RKO (cell line): ENCODE measurements around the gene FAM78B.

ENCODE experiments used
- DNase-seq: peaks from one replicate; pipeline ENCODE4 v3.0.0-alpha.2; 2016; ENCODE audit warnings: low spot score

The FAM78B gene

DNA sequence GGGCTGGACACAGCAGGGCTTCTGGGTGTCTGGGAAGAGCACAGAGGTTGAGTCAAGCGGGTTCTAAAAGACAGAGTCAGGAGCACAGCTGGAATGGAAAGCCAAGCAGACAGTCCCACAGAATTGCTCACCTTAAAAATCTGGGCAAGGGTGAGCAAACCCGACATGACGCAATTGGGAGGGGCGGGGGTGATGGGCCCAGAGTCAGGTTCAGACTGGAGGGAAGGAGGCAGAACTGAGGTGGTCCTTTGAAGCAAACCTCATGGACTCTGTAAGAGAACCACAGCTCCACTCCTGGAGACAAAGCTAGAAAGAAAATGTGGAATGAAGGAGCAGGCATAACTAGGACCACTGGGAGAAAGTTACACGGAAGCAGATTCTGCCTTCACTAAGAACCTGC lies 49.0 kb downstream of the FAM78B start:
- DNase-seq = no peak

DNA sequence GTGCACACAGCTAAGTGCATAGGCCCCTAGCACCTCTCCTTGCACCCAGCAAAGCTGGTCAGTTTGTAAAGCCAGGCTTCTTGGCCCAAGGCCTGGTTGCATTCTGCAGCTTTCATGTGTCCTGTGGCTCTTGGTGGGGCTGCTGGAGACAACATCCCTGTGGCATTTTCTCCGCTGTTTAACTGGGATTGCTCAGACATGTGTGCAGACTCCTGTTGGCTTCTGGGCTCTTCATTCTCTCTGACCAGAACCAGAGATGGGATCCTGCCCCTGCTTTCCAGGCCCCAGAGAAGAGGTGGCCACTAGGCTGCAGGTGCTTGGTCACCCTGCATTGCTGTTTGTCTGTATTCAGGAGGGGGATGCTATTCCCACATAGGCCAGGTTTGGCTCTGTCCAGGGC lies 50.8 kb downstream of the FAM78B start:
- DNase-seq = no peak

DNA sequence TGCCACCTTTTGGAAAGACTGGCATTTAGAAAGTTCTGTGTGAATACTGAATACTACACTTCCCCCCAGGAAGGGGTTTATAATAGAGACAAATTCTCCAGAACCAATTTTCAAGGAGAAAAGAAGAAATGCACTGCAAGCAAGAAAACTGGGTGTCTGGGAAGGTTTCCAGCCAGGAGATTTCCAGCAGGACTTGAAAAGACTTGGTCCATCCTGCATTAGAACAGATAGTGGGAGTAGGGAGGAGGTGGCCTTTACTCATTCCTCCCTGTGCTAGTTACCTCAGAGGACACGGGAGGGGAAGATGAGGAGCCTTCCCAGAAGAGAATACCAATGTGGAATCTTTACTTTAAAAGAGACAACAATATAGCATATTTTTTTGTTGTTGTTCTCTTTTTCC lies 52.4 kb downstream of the FAM78B start:
- no peak for DNase-seq

DNA sequence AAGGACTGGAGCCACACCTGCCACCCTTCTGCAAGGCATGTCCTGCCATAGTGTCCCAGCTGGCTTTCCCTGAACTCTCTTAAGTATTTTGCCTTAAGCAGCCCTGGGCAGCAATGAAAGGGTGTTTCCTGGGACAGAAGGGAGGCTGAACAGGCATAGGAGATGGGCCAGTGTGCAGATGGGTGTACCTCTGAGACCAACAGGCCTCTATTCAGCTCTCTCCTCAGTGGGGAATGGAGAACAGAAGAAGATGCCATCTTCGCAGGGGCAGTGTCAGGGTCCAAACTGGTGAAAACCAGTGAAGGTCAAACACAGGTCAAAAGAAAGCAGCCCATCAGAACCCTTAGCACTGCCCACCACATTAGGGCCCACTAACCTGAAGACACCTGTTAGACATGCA lies 53.2 kb downstream of the FAM78B start:
- no peak for DNase-seq

DNA sequence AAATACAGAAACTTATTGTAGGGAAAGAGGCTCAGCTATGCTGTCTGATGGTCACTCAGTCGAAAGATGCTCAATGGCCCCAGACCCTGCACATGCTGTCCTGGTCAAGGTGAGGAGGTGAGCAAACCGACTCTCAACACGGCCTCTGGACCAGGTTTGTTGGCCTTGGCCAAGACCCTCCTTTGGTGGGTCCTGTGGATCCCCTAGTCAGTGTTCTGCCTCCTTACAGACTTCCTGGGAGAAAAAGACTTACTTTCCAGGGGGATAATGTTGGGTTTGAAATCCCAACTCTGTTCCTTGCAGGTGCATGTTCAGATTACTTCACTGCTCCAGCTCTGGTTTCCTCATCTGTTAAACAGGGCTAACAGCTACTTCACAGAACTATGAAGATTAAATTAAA lies 53.8 kb downstream of the FAM78B start:
- no peak for DNase-seq

DNA sequence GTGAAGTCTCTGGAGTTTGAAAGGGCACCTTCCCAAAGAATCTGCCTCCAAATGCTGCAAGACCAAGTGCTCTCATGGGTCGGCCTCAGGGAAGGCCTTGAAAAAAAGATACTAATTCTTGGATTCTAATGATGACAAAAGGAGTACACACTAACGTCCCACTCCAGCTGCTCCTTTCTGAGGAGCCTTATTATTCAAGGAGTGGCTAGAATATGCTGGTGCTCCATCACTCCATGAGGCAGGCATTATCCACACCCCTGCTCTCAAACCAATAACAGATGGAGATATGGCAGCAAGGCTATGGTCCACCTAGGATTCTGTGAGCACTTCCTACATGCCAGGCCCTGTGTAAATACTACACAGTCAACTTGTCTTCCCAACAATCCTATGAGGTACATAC lies 54.4 kb downstream of the FAM78B start:
- no peak for DNase-seq

DNA sequence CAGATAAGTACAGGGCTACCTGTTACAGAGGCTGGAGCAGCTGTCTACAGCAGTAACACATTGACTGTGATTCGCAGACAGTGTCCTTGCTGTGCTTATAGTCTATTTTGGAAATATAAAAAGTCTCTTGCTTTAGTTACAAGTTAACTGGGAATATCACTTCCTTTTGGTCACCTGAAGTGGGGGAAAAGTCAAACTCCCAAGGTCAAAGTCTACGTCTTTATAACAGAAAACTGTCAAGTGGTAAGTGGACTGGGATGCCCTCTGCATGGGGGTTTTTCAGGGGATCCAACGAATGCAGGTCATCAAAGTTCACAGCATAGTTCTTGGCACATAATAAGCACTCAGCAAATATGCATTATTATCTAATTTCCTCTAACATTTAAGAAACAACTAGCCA lies 55.4 kb downstream of the FAM78B start:
- DNase-seq = no peak

DNA sequence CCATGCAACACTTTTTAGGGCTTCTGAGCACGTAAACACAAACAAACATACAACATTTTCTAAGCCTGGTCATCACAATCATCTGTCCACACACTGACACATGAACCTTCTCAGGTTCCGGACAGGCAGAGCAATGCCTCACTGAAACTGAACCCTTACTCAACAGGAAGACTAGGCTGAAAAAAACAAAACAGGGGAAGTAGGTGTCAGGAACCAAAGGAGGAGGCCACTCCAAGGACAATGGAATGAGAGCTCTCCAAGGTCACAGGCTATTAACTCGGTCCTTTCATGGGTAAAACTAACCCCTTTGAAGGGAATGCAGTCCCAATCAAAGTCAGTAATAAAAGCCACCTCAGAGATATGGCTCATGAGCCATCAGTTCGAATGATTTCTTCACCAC lies 76.6 kb downstream of the FAM78B start:
- DNase-seq = no peak

DNA sequence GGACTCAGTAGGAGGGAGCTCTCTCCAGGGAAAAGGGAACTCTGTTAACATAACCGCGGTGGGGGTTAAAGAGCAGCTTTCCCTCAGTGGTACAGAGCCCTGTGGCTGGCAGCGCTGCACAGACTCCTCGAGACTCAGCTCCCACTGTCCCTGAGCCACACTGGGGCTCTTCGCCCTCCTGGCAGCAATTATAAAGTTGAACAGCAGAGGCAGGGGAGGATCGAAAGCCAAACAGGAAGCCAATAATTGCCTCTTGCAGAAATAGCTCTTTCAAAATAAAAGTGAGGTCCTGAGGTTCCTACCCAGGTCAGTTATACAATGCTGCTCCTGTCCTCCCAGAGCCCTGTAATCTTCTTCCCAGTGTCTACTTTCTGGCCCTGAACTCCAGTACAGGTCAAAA lies 77.0 kb downstream of the FAM78B start:
- DNase-seq = no peak

DNA sequence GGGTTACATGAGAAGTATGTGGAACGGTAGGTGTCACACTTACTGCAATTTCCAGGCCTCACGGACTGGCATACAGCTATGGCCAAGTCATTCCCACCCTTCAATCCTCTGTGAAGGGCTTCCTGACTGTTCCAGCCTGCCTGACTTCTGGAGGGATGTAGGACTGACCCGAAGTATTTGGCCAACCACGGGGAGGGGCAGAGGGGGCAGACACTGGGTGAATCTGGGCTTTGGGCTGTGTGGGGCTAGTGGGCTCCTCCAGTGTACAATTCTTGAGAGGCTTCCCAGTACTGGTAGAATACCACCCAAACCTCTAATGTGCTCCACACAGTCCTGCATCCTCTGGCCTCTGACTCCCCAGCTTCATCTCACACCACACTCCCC lies 78.2 kb downstream of the FAM78B start:
- DNase-seq = no peak

DNA sequence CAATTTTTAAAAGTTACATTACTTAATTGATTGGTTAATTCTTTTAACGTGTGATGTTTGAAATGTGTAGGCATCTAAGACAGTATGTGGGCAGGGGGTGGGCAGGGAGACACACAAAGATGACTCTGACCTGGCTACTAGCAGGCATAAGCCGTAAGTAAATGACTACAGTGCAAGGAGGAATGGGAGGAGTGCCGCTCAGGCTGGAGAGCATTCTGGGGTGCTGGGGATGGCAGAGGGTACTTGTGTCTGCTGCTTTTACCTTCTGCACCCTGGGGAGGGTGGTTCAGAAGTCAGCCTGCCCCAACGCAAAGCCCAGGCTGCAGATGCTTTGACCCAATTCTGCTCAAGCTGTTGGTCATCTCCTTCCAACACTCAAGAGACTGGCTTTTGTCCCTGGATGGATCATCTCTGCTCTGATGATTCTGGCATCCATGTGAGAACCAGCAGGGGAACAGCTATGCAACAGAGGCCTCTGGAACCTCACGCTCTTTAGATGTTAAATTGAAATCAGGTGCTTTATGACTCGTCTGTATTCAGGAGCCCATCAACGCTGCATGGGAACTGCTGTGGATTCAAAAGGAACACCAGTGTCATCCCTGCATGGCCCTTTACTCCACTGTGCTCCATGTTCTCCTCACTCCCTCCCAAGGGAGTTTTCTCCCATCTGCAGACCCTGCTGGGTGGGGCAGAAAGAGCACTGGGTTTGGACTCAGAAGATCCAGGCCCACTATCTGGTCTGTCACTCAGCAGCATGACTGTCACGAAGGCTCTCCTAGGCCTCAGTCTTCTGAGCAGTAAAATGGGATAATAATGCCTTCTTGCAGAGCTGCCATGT lies 78.8 kb downstream of the FAM78B start:
- no peak for DNase-seq

DNA sequence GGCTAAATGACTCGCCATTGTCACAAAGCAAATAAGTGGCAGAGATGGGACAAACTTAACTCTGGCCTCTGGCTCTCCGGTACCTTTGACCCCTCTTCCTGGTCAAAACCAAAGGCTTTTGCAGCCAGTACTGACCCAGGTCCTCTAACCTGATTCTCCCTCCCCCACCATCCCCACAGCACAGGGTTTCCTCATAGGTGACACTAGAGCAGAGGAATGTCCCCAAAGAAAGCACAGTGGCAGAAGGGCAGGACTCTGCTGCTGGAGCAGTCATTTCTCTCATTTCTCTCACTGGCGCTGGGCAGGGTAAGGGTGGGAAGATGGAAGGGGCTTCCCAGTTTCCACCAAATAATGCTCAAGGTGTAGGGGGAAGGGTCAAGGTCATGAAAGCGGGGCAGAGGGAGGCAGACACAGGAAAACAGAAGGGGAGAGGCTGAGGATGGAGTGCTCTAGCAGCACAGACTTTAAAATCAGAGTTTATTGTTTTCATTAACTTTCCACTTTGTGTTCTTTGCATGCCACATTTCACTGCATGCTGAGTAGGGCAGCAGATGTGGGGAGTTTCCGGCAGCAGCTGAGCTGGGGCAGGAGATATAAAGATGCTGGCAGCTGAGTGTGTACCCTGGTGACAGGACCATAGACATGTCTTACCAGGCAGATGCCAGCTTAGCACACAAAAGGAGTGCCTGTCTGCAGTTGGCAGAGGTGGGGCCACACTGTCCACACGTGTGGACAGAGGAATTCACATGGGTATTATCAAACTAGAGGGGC lies 80.5 kb downstream of the FAM78B start:
- no peak for DNase-seq

DNA sequence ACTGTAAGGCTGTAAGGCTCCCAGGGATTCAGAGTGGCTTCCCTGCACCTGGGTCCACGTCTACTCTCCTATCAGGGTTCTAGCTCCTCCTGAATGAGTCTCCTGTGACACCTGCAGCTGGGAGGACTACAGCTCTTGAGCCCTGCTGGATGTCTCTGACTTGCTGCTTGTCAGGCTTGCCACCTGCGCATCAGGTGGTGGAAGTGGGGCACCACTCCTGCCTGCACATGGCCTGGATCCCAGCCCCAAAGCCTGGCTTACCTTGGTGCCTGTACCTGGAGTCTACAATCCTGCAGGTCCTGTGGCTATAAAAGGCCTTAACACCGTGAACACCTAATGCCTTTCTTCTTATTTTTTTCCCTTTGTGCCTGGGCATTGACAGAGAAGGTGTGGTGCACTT lies 82.2 kb downstream of the FAM78B start:
- DNase-seq = no peak

DNA sequence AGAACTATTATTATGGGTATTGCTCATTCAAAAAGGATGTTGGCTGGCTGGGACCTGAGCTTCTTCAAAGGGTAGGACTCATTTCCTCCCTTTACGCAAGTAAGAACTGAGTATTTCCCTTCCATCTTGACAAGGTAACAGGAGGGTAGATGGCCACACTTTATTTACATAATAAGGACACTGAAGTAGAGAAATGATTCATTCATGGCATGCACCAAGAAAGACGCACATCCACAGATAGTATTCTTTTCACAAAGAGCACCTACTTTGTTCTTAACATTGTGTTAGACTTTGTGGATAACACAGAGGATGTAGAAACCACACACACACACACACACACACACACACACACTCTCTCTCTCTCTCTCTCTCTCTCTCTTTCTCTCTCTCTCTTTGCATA lies 82.9 kb downstream of the FAM78B start:
- DNase-seq = no peak

DNA sequence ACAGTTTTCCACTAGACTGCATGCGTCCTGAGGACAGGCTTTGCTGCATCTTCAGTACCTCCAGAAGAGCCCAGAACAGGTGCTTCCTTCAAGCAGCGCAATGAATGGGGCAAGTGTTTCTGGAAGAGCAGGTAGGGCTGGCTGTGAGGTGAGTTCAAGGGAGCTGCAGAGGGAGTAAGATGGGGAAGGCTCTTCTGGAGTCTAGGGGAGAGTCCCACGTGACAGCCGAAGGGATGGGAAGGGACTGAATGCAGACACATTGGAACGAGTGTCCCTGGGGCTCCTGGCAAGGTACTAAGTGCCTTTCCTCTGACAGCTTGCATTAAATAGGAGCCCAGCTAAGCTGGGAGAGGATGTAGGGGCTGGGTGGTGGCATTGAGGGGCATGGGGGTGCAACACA lies 84.2 kb downstream of the FAM78B start:
- DNase-seq = no peak

DNA sequence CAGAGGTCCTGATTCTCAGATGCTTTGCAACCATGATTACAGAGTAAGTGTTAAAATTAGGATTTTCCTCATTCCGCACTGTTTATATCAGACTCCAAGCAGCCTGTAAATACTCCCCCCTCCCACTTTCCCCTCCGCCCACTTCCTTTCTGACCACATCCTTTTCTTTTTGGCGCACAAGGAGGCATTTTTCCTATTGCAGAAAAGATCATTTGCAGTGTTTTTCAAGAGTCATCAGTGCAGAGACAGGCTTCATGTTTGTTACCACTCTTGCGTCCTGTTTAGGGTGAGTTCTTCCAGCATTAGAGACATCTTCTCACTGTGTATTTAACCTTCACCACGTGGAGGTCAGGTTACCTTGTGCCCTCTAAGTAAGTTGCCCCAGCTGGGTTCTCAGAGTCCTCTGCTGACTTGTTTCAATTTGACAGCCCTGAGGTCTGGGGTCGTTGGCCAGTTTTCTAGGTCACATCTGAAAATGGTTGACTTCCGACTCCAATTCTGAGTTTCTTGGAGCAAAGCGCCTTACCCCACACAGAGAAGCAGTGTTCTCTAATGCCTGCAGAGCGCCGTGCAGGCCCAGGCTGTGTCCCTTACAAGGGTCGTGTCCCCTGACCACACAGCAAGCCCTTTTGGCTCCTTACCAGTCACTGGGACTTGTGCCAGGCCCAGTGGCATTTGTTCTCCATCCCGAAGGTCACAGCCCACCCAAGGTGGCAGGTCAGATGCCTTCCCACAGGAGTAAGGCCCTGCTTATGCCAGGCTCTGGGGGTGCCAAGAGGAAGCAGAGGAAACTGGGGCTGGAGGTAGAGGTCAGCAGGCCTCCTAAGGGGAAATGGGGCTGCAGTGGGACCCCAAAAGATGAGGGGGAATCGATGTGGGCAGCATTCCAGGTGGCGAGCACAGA lies 85.6 kb downstream of the FAM78B start:
- no peak for DNase-seq

DNA sequence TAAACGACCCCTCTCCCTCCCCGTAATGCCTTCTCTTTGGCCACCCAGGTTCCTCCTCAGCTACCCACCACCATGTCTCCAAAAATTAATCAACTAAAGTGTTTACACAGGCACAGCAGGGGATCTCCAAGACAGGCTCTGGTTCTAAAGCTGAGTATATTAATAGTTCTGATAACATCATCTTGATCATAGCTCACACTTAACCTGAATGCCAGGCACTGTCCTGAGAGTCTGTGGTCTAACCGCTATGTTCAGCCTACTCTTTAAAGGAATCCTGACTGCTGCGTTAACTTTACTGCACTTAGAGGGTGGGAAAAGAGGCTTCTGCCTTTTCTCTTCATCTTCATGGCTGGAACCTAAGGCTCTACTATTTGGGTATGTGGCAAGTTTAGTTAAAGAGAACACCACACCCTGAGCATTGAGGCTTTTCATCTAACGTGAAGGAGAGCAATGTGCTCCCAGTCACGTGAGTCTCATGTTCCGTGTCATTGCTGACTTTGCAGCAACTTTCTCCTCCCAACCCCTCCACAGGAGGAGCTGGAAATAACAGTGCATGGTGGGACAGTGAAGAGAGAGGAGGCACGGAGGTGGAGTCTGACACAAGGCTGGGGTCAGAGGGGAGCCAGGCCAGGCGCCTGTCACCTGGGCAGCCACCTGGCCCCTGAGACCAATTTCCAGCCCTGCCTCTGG lies 86.4 kb downstream of the FAM78B start:
- no peak for DNase-seq

DNA sequence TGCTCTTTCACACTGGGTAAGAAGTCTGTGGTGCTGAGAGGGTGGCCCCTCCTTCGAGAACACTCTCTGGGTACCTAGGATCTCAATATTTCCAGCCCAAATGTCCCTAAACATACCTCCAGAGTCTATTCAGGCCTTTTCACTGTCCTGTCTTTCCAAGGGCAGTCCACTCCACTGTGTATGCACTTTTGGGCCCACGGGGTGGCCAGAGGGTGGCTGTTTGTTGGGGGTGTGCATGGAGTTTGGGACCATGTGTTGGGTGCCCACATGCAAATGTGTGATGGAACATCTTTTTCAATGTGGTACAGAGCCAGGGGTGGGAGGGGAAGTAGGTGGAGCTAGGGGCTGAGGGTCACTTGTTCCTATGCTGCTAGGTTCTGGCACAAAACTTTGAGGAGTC lies 87.5 kb downstream of the FAM78B start:
- DNase-seq = no peak

DNA sequence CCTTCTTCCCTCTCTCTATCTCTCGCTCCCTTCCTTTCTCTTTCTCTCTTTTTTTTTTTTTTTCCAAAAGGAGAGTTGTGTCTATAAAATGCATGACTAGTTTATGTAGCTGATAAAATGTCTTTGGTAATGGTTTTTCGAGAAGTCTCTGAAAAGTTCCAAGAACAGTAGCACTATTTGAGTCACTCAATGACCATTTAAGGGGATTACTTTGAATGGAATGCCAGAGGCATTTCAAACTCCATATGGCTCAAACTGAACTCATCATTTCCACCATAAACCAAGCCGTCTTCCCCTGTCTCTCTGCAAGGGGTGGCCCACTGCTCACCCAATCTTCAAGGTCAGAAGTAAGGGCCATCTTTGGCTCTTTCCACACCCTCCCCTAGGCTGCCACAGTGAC lies 93.3 kb downstream of the FAM78B start:
- DNase-seq = no peak

DNA sequence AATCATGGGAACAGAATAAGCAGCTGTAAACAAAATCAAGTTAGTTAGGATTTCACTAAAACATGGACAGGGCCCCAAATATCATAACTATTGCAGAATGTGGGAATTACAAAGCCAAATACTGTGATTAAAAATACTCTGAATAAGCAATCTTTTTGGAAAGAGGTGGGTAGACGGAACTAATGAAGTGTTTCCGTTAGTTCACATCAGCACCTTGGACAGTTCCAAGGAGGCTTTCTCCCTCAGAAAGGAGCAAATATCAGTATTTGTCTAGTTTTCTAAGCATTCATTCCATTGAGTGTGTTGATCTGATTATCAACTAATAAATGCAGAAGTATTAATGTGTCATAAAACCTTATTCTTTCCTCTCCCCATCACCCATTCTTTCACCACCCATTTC lies 97.4 kb downstream of the FAM78B start:
- peak; percentile 9 for DNase-seq

DNA sequence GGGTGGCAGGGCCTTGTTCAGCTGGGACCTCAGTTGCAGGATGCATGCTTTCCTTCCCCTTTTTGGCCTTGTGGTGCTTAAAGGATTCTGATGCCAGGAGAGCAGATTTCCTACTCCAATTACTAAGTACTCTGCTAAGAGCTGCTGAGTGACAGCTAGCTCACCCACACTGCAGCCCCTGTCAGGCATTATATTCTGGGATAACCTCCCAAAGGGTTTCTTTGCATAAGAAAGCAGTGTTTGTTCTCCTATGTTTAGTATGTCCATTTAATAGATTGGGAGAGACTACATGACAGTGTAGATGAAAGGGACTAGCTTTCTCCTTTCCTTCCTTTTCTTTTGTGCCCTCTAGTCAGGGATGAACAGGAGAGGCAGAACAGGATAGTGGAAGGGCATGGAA lies 100.7 kb downstream of the FAM78B start:
- DNase-seq = no peak

DNA sequence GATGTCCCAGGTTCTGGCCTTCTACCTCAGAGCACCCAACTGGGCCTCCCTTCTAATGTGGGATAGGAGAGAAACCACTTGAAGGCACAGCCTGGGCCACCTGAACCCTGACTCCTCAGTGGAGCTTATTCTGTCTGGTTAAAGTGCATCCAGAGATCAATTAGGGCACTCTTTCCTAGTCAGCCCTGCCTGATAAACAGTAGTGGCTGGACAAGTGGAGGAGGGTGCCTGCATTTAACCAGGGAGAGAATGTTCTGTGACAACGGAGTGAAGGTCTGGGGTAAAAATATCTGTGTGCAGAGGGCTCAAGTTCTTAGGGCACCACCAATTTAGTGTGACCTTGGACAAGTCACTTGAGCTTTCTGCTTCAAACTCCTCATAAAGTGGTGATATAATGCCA lies 101.8 kb downstream of the FAM78B start:
- DNase-seq = no peak
